HCT116 (cell line): ENCODE results near the gene HSPA9. TPM values are rescaled to one million over a fixed set of nuclear protein-coding genes. Genes with fewer than 3 reads are reported as not detected.

Experiments used
- ATAC-seq: fragments of 200-7000 bp; cut with Tn5 transposase; 2 replicates; pipeline ENCODE4 v1.9.1; 2020; ENCODE audit warnings: mild to moderate bottlenecking, moderate library complexity
- BruUV-seq: library from RNA; stranded (reverse); fragments of 400-500 nt; replicated peaks from 2 replicates; lab custom pipeline; 2021; lab: Mats Ljungman, UMichigan
- CTCF ChIA-PET: fragments of 300-600 bp; sonication (Branson Sonifier 250); formaldehyde crosslinking; loops from one replicate; lab custom pipeline; 2021; ENCODE audit warnings: antibody characterized with exemption; lab: Charles Lee
- POLR2A ChIA-PET: fragments of 300-600, 350-600 bp; sonication (Branson Sonifier 250); formaldehyde crosslinking; loops from one replicate; lab custom pipeline; 2021; ENCODE audit warnings: antibody characterized with exemption; lab: Charles Lee
- RAD21 ChIA-PET, 2 experiments: fragments of 300-600 bp; sonication (Branson Sonifier 250); formaldehyde crosslinking; loops; one replicate each; lab custom pipeline; 2023; ENCODE audit warnings: low total read pairs in 2 of 2; ENCODE audit not compliant: uncharacterized antibody in 2 of 2, unreplicated experiment in 2 of 2, low non-redundant PET in 1 of 2; lab: Charles Lee
- DNase-seq: peaks from one replicate; pipeline ENCODE4 v3.0.0-alpha.2; 2010; ENCODE audit warnings: low read depth, low spot score
- H2AFZ ChIP-seq: fragments of 200-600 bp; shearing (Covaris generic), sonication (generic); 2 replicates; pipeline ENCODE4 v1.6.1; 2017; ENCODE audit warnings: low read depth, mixed run types, mixed read lengths, antibody characterized with exemption, low read length; ENCODE audit not compliant: poor library complexity, severe bottlenecking
- H3K27ac ChIP-seq: 2 replicates; pipeline ENCODE4 v1.5.1; 2012; ENCODE audit warnings: low read depth, low read length
- H3K27me3 ChIP-seq: fragments of 200-600 bp; sonication (generic); 2 replicates; pipeline ENCODE4 v1.6.1; 2016; ENCODE audit warnings: mixed run types, low read length, mixed read lengths; ENCODE audit not compliant: insufficient read depth
- H3K36me3 ChIP-seq, 2 experiments: fragments of 200-500 bp in 1 of 2; fragments of 200-600 bp in 1 of 2; sonication (Bioruptor generic) in 1 of 2; sonication (generic) in 1 of 2; 2 replicates each; pipeline versions ENCODE4 v1.5.1 to v1.6.1; 2014 to 2016; ENCODE audit warnings: low read length in 2 of 2, inconsistent platforms in 1 of 2, mixed read lengths in 1 of 2, mixed run types in 1 of 2; ENCODE audit not compliant: insufficient read depth in 2 of 2, control insufficient read depth in 1 of 2
- H3K4me1 ChIP-seq, 2 experiments: fragments of 200-600 bp in 1 of 2; sonication (generic) in 1 of 2; 2 replicates each; pipeline versions ENCODE4 v1.5.1 to v1.6.1; 2012 to 2017; ENCODE audit warnings: low read length in 2 of 2, inconsistent platforms in 1 of 2, mild to moderate bottlenecking in 1 of 2, mixed read lengths in 1 of 2, mixed run types in 1 of 2, moderate library complexity in 1 of 2; ENCODE audit not compliant: insufficient read depth in 2 of 2, control insufficient read depth in 1 of 2
- H3K4me2 ChIP-seq: fragments of 200-600 bp; sonication (generic); 2 replicates; pipeline ENCODE4 v1.6.1; 2017; ENCODE audit warnings: mixed run types, low read length, mixed read lengths
- H3K4me3 ChIP-seq, 2 experiments: fragments of 200-600 bp in 1 of 2; sonication (generic) in 1 of 2; replicated peaks in 1 of 2; 2 replicates each; pipeline ENCODE4 v1.5.1; 2011 to 2016; ENCODE audit warnings: low read length in 2 of 2, control low read depth in 1 of 2, low read depth in 1 of 2, mild to moderate bottlenecking in 1 of 2, mixed read lengths in 1 of 2, mixed run types in 1 of 2
- H3K79me2 ChIP-seq: fragments of 200-600 bp; sonication (generic); 2 replicates; pipeline ENCODE4 v1.6.1; 2017; ENCODE audit warnings: mild to moderate bottlenecking, mixed run types, low read length, moderate library complexity, mixed read lengths; ENCODE audit not compliant: insufficient read depth
- H3K9ac ChIP-seq: fragments of 200-600 bp; sonication (generic); 2 replicates; pipeline ENCODE4 v1.6.1; 2016; ENCODE audit warnings: low read length, mixed read lengths
- H3K9me2 ChIP-seq: fragments of 200-600 bp; sonication (generic), shearing (Covaris generic); 2 replicates; pipeline ENCODE4 v1.6.1; 2017; ENCODE audit warnings: mixed run types, mild to moderate bottlenecking, moderate library complexity; ENCODE audit not compliant: insufficient read depth
- H3K9me3 ChIP-seq, 2 experiments: fragments of 200-500 bp in 1 of 2; fragments of 200-600 bp in 1 of 2; sonication (Bioruptor generic) in 1 of 2; sonication (generic) in 1 of 2; 2 replicates each; pipeline ENCODE4 v1.6.1; 2014 to 2017; ENCODE audit warnings: low read length in 2 of 2, mixed read lengths in 2 of 2, inconsistent platforms in 1 of 2, low read depth in 1 of 2, mild to moderate bottlenecking in 1 of 2, mixed run types in 1 of 2, moderate library complexity in 1 of 2; ENCODE audit not compliant: control insufficient read depth in 1 of 2, insufficient read depth in 1 of 2
- H4K20me1 ChIP-seq: fragments of 200-600 bp; sonication (generic), shearing (Covaris generic); 2 replicates; pipeline ENCODE4 v1.6.1; 2017; ENCODE audit warnings: mixed run types, mild to moderate bottlenecking, moderate library complexity; ENCODE audit not compliant: insufficient read depth
- CEBPB ChIP-seq: IDR thresholded peaks from 2 replicates; pipeline ENCODE4 v1.6.1; 2012; ENCODE audit warnings: low read depth
- EGR1 ChIP-seq: IDR thresholded peaks from 2 replicates; pipeline ENCODE4 v1.6.1; 2012; ENCODE audit warnings: low read depth
- ELF1 ChIP-seq: IDR thresholded peaks from 2 replicates; pipeline ENCODE4 v1.6.1; 2012; ENCODE audit warnings: low read depth, borderline replicate concordance
- EZH2 ChIP-seq: fragments of 200-600 bp; sonication (generic); IDR thresholded peaks from 2 replicates; pipeline ENCODE4 v1.6.1; 2017; ENCODE audit warnings: antibody characterized with exemption, mixed run types
- EZH2phosphoT487 ChIP-seq: fragments of 200-600 bp; IDR thresholded peaks from 2 replicates; pipeline ENCODE4 v1.6.1; 2018; ENCODE audit warnings: antibody characterized with exemption, borderline replicate concordance
- FOSL1 ChIP-seq: IDR thresholded peaks from 2 replicates; pipeline ENCODE4 v1.6.1; 2012; ENCODE audit warnings: low read depth
- JUND ChIP-seq: IDR thresholded peaks from 2 replicates; pipeline ENCODE4 v1.6.1; 2012
- SIN3A ChIP-seq: IDR thresholded peaks from 2 replicates; pipeline ENCODE4 v1.6.1; 2012; ENCODE audit warnings: low read depth
- SP1 ChIP-seq: IDR thresholded peaks from 2 replicates; pipeline ENCODE4 v1.6.1; 2012; ENCODE audit warnings: low read depth
- SRF ChIP-seq: IDR thresholded peaks from 2 replicates; pipeline ENCODE4 v1.6.1; 2012; ENCODE audit warnings: low read depth
- TCF7L2 ChIP-seq: IDR thresholded peaks from 2 replicates; pipeline ENCODE4 v1.7.0; 2011; ENCODE audit warnings: borderline replicate concordance, inconsistent platforms; ENCODE audit not compliant: insufficient read depth, insufficient read length; ENCODE audit errors: extremely low read depth
- YY1 ChIP-seq: IDR thresholded peaks from 2 replicates; pipeline ENCODE4 v1.6.1; 2011; ENCODE audit warnings: low read length, low read depth, moderate library complexity, mild to moderate bottlenecking; ENCODE audit not compliant: insufficient replicate concordance; ENCODE audit errors: extremely low read depth
- ZFX ChIP-seq: fragments of 450-650 bp; IDR thresholded peaks from 2 replicates; pipeline ENCODE4 v1.6.1; 2017
- intact Hi-C: fragments of 100-400 bp; cut with micrococcal nuclease; formaldehyde crosslinking; loops from 2 replicates; pipeline ENCODE4 v1.10.0; 2022
- total RNA-seq: library from RNA; stranded (reverse); gene quantifications from one replicate; pipeline ENCODE4 v1.2.1, GENCODE V29; 2021; ENCODE audit not compliant: unreplicated experiment
- TF ChIP-seq, protein P1 (sequence below): IDR thresholded peaks from 2 replicates; pipeline ENCODE4 v1.6.1; 2011; ENCODE audit warnings: mild to moderate bottlenecking, low read length, moderate library complexity; ENCODE audit not compliant: insufficient replicate concordance; ENCODE audit errors: extremely low read depth
- TF ChIP-seq, protein P2 (sequence below): IDR thresholded peaks from 2 replicates; pipeline ENCODE4 v1.6.1; 2012
- TF ChIP-seq, protein P3 (sequence below): IDR thresholded peaks from 2 replicates; pipeline ENCODE4 v1.6.1; 2012

The HSPA9 gene
- total RNA-seq, 1 experiment from 2014 or later = 486 TPM

DNA sequence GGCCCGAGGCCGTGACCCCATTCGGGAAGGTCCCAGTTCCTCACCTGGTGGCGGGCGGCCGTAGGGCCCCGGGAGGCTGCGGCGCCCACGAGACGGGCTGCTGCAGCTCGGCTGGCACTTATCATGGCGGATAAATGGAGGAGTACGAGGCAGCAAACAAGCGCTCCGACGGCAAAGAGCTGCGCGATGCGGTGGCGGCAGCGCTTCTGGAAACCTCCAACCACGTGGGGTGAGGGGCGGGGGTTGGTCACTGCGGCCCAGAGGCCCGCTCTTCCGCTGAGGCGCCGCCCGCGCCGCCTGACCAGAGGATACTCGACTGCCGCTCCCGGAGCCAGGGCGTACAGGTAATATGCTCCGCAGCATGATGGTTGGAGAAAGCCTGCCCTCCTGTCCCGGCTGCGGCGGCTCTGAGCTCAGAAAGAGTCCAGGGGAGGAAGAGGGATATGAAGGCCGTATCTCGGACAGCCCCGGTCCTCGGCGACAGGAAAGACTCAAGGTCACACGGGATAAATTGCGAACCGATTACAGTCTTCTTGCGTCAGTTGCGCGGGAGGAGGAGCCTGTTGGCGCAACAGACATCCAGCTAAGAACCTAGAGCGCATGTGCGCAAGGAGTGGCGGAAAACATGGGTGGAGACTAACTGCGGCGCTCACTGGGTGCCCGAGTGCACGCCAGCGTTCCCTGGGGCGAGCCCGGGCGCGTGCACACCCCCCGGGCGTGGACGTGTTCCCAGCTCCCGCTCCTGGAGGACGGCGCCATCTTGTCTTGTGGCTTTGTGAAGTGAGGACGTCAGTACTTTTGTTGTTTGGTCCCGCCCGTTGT, at the start of gene HSPA9 (continued):
- TF ChIP-seq SRF (no peak), SP1 (no peak), FOSL1 (no peak), EGR1 (no peak), JUND (no peak), EZH2 (no peak), SIN3A (no peak), TCF7L2 (peak; percentile 37)

DNA sequence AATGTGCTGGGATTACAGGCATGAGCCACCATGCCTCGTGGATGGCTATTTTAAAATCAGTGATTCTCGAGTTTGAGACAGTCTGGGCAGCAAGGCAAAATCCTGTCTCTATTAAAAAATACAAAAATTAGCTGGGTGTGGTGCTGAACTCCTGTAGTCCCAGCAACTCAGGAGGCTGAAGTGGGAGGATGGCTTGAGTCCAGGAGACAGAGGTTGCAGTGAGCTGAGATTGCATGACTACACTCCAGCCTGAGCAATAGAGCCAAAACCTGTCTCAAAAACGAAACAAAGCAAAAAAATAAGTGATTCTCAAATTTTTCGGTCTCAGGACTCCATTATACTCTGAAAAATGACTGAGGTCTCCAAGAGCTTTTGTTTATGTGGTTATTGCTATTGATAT, 47.9 kb upstream of the HSPA9 start:
- no peak for TF ChIP-seq CEBPB
- TF ChIP-seq JUND = no peak
- TF ChIP-seq SP1 = no peak
- TF ChIP-seq ELF1 = no peak
- TF ChIP-seq, protein P1, sequence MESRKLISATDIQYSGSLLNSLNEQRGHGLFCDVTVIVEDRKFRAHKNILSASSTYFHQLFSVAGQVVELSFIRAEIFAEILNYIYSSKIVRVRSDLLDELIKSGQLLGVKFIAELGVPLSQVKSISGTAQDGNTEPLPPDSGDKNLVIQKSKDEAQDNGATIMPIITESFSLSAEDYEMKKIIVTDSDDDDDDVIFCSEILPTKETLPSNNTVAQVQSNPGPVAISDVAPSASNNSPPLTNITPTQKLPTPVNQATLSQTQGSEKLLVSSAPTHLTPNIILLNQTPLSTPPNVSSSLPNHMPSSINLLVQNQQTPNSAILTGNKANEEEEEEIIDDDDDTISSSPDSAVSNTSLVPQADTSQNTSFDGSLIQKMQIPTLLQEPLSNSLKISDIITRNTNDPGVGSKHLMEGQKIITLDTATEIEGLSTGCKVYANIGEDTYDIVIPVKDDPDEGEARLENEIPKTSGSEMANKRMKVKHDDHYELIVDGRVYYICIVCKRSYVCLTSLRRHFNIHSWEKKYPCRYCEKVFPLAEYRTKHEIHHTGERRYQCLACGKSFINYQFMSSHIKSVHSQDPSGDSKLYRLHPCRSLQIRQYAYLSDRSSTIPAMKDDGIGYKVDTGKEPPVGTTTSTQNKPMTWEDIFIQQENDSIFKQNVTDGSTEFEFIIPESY = no peak
- no peak for TF ChIP-seq YY1
- TF ChIP-seq EZH2phosphoT487 = no peak
- TF ChIP-seq, protein P2, sequence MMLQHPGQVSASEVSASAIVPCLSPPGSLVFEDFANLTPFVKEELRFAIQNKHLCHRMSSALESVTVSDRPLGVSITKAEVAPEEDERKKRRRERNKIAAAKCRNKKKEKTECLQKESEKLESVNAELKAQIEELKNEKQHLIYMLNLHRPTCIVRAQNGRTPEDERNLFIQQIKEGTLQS = no peak
- TF ChIP-seq, protein P3, sequence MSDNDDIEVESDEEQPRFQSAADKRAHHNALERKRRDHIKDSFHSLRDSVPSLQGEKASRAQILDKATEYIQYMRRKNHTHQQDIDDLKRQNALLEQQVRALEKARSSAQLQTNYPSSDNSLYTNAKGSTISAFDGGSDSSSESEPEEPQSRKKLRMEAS = no peak
- no peak for TF ChIP-seq SRF
- TF ChIP-seq EGR1 = no peak
- no peak for TF ChIP-seq TCF7L2
- no peak for TF ChIP-seq ZFX
- Histone ChIP-seq H2AFZ (no peak overlapping the region), H3K4me3 (no peak overlapping the region), H3K4me1 (peaks cover 0 to 7% of the 10 kb centered on the region in 2 experiments; a peak in 1 of 4 replicates), H4K20me1 (no peaks in the 10 kb centered on the region), H3K36me3 (no peaks in the 10 kb centered on the region), H3K9ac (no peak overlapping the region), H3K79me2 (no peaks in the 10 kb centered on the region), H3K27me3 (no peaks in the 10 kb centered on the region), H3K4me2 (no peak overlapping the region), H3K9me3 (no peaks in the 10 kb centered on the region), H3K27ac (no peak overlapping the region), H3K9me2 (no peaks in the 10 kb centered on the region)
- DNase-seq (no peak), ATAC-seq (no peak)
- intact Hi-C loops = no loop called here
- BruUV-seq = no TSS peak
- ChIA-PET RAD21 (no interaction called here), CTCF (no interaction called here), POLR2A (no interaction called here)
